Neural crest cell (in vitro differentiated cells): Measurements from ENCODE around the gene CASP10. TPM values are rescaled to one million over a fixed set of nuclear protein-coding genes. Genes with fewer than 3 reads are reported as not detected.

ENCODE experiments used
- DNase-seq: peaks from one replicate; pipeline ENCODE4 v3.0.0; 2021; ENCODE audit warnings: low read depth, mixed read lengths, low spot score
- H3K27ac Mint-ChIP-seq: one replicate; pipeline ENCODE4 v1.8.0; 2021; ENCODE audit warnings: mild to moderate bottlenecking, mixed read lengths; ENCODE audit not compliant: unreplicated experiment
- H3K27me3 Mint-ChIP-seq: 2 replicates; pipeline ENCODE4 v1.8.0; 2021; ENCODE audit warnings: low read depth, mild to moderate bottlenecking, mixed read lengths
- H3K36me3 Mint-ChIP-seq: 2 replicates; pipeline ENCODE4 v1.8.0; 2021; ENCODE audit warnings: low read depth, mild to moderate bottlenecking, mixed read lengths
- H3K4me1 Mint-ChIP-seq: 2 replicates; pipeline ENCODE4 v1.8.0; 2021; ENCODE audit warnings: mixed read lengths
- H3K4me3 Mint-ChIP-seq: one replicate; pipeline ENCODE4 v1.8.0; 2021; ENCODE audit warnings: mild to moderate bottlenecking, mixed read lengths
- H3K9me3 Mint-ChIP-seq: 2 replicates; pipeline ENCODE4 v1.8.0; 2021; ENCODE audit warnings: mixed read lengths
- total RNA-seq: library from RNA; stranded (reverse); gene quantifications from 2 replicates; pipeline ENCODE4 v1.2.1, GENCODE V29; 2021
- TF ChIP-seq, protein P1 (sequence below): fragments of 200-600 bp; sonication (generic); conservative IDR thresholded peaks from 2 replicates; pipeline ENCODE4 v1.5.0; 2021; ENCODE audit warnings: antibody characterized with exemption, mild to moderate bottlenecking

CASP10 gene
- total RNA-seq, 1 donor from 2014 or later, result not detected

GRCh38 chr2:201257956-201258665 lies 75.2 kb downstream of the CASP10 start:
- Mint-ChIP-seq H3K27me3 (no peaks in the 10 kb centered on the region), H3K4me3 (peak overlapping the region; percentile 81), H3K4me1 (peaks cover 35% of the 10 kb centered on the region), H3K36me3 (no peaks in the 10 kb centered on the region), H3K9me3 (peaks cover 3% of the 10 kb centered on the region), H3K27ac (peak overlapping the region; percentile 92)
- TF ChIP-seq, protein P1, sequence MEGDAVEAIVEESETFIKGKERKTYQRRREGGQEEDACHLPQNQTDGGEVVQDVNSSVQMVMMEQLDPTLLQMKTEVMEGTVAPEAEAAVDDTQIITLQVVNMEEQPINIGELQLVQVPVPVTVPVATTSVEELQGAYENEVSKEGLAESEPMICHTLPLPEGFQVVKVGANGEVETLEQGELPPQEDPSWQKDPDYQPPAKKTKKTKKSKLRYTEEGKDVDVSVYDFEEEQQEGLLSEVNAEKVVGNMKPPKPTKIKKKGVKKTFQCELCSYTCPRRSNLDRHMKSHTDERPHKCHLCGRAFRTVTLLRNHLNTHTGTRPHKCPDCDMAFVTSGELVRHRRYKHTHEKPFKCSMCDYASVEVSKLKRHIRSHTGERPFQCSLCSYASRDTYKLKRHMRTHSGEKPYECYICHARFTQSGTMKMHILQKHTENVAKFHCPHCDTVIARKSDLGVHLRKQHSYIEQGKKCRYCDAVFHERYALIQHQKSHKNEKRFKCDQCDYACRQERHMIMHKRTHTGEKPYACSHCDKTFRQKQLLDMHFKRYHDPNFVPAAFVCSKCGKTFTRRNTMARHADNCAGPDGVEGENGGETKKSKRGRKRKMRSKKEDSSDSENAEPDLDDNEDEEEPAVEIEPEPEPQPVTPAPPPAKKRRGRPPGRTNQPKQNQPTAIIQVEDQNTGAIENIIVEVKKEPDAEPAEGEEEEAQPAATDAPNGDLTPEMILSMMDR, result no peak
- peak; percentile 12 for DNase-seq

GRCh38 chr2:201258666-201259615 lies 76.0 kb downstream of the CASP10 start:
- DNase-seq, result no peak
- H3K27me3 Mint-ChIP-seq, result no peaks in the 10 kb centered on the region
- peaks cover 43% of the 10 kb centered on the region for H3K4me1 Mint-ChIP-seq
- no peaks in the 10 kb centered on the region for H3K36me3 Mint-ChIP-seq
- peak overlapping the region; percentile 92 for H3K27ac Mint-ChIP-seq
- peak overlapping the region; percentile 81 for H3K4me3 Mint-ChIP-seq
- peaks cover 3% of the 10 kb centered on the region for H3K9me3 Mint-ChIP-seq
- TF ChIP-seq, protein P1, result no peak

DNA sequence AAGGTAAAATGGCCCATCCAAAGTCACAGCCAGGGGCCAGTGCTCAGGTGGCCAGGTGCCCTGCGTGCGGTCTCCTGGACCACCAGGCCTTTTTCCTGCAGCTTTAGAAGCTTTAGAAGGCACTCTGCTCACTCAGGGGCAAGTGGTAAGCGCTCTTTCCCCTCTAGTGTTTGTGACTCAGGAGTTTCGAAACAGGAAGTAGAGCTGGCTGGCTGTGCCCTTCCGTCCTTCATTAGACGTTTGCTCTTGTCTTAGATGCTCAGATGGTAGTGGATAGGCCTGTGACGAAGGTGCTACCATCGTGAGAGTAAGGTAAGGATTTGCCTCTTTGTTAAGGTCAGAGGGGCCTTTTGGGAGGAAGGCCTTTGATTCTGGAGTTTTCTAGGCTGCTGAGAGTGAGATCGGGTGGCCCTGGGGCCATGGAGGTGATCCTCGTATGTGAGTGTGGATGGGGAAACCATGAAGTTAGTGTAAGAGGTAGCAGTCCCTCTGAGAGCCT lies 77.4 kb downstream of the CASP10 start, which contains the start of gene CASP8:
TSS of gene CASP8 (plus strand) at position 235 of the 499 bp plus-strand sequence. CDS start 5,951 bp downstream, outside the sequence.
- Mint-ChIP-seq H3K27me3 (no peaks in the 10 kb centered on the region), H3K36me3 (no peaks in the 10 kb centered on the region), H3K4me1 (peaks cover 46% of the 10 kb centered on the region), H3K27ac (peak within 1 kb of the TSS; percentile 71), H3K9me3 (peaks cover 3% of the 10 kb centered on the region), H3K4me3 (no peak within 1 kb of the TSS)
- DNase-seq, result no peak
- TF ChIP-seq, protein P1, result no peak

DNA sequence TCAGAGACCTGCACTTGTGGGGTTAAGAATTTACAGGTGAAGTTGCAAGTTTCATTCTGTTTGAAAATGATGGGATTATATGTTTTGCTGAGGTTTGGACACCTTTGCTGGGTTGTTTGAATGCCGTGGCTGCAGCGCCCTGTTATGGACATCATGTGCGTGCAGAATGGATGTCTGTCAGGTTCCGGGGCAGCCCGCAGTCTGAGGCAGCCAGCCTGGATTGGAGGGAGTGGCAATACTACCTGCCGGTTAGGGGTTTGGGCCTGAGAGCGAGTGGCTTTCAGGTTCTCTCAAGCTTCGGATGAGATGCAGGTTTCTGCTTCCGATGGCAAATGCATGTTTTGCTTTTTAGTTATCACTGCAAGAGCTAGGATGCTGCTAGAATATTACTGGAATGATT lies 78.5 kb downstream of the CASP10 start:
- TF ChIP-seq, protein P1, result no peak
- Mint-ChIP-seq H3K27me3 (no peaks in the 10 kb centered on the region), H3K27ac (peak overlapping the region; percentile 71), H3K9me3 (peaks cover 3% of the 10 kb centered on the region), H3K4me3 (no peak overlapping the region), H3K36me3 (no peaks in the 10 kb centered on the region), H3K4me1 (peaks cover 46% of the 10 kb centered on the region)
- no peak for DNase-seq

DNA sequence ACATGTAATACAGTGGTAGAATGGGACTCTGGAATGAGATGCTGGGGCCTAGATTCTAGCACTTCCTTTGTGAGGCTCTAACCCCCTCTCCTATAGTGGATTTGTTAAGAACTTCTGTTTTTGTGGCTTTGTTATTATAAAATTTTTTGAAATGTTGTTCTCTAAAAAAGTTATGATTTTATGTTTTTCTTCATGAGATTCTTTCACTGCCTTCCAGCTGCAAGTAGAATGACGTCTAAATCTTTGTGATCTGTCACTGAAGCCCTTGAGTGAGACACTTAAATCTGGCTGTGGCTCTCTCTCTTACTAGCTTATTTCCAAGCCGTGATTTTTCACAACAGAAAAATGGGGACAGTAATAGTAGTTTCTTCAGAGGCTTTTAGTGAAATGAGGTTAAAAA lies 79.0 kb downstream of the CASP10 start:
- Mint-ChIP-seq H3K27me3 (no peaks in the 10 kb centered on the region), H3K4me3 (no peak overlapping the region), H3K9me3 (peaks cover 3% of the 10 kb centered on the region), H3K4me1 (peaks cover 46% of the 10 kb centered on the region), H3K36me3 (no peaks in the 10 kb centered on the region), H3K27ac (no peak overlapping the region)
- DNase-seq, result no peak
- TF ChIP-seq, protein P1, result no peak
